ENCODE results near the gene CDH4. TPM values are rescaled to one million over a fixed set of nuclear protein-coding genes. Genes with fewer than 3 reads are reported as not detected.

CDH4 gene
- total and polyA plus RNA-seq, 11 donors, result 0.04 to 0.54 (median 0.08) TPM; not detected in 1

DNA sequence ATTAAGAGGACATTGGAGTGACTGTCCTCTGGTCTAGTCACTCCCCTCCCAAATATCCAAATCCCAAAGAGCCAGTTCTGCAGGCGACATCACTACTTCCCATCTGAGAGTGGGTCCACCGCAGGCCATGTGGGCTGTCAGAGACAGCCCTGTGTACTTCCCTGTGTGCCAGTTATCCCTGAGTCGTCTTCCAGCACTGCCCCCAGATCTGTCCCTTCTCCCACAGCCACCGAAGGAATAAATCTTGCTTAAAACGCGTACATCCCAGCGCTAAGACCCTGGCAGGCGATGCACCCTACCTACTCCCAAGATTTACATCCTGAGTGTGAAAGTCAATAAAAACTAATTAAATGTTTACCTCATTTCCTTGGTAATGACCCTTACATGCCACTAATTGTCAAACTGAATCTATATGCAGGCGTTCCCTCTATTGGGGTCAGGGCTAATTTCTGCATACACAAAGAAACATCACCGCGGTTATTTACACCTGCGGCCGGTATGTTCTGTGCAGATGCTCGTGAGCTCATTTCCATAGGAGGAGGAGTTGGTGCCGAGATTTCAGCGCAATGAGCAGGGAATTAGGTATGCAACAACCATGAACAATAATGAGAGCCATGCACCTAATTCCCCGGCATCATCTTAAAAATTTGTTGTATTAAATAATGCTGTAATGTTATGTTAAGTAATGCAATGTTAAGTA is 31.3 kb upstream of the CDH4 start:
- no peak for ATAC-seq
- 83 to 86% (median 85%) methylated on average over 17 of the region's 17 CpGs for WGBS, 4 donors
- intact Hi-C loops (cut with DNase I), result loop anchor here in 1 of 10 donors (10.0 kb wide), 1 partner anchor 366 kb away; no protein-coding TSS in a partner anchor
- H3K27ac ChIP-seq, result no peak overlapping the region
- H3K27me3 ChIP-seq, result peaks cover 0 to 35% (median 3%) of the 10 kb centered on the region in 9 donors
- H3K4me3 ChIP-seq, result no peak overlapping the region
- no peaks in the 10 kb centered on the region for H3K36me3 ChIP-seq
- no peak for DNase-seq
- no peaks in the 10 kb centered on the region for H3K9me3 ChIP-seq
- no peak for TF ChIP-seq POLR2A (IDR thresholded peaks at IDR 0.05)
- TF ChIP-seq, protein P1, sequence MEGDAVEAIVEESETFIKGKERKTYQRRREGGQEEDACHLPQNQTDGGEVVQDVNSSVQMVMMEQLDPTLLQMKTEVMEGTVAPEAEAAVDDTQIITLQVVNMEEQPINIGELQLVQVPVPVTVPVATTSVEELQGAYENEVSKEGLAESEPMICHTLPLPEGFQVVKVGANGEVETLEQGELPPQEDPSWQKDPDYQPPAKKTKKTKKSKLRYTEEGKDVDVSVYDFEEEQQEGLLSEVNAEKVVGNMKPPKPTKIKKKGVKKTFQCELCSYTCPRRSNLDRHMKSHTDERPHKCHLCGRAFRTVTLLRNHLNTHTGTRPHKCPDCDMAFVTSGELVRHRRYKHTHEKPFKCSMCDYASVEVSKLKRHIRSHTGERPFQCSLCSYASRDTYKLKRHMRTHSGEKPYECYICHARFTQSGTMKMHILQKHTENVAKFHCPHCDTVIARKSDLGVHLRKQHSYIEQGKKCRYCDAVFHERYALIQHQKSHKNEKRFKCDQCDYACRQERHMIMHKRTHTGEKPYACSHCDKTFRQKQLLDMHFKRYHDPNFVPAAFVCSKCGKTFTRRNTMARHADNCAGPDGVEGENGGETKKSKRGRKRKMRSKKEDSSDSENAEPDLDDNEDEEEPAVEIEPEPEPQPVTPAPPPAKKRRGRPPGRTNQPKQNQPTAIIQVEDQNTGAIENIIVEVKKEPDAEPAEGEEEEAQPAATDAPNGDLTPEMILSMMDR (IDR thresholded peaks at IDR 0.05), result no peak
- H3K4me1 ChIP-seq, result no peaks in the 10 kb centered on the region

DNA sequence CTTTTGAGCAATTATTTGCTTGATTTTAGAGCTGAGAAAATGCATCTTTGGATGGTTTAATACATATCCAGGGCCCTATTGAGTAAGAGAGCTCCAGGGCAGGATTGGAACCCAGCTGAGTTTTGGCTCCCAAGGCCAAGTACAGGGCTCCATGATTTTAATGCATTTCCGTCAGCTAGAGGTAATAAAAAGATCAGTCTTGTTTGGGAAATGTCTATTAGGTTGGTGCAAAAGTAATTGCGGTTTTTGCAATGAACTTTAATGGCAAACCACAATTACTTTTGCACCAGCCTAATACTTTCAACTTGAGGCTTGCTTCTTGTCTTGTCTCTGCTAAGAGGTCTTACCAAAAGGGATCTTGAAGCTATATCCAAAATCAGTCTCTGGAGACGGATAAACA is 29.4 kb upstream of the CDH4 start:
- H3K36me3 ChIP-seq, result no peaks in the 10 kb centered on the region
- 76 to 83% (median 80%) methylated on average over 3 of the region's 3 CpGs for WGBS, 4 donors
- DNase-seq (no peak), ATAC-seq (no peak)
- H3K4me1 ChIP-seq, result no peaks in the 10 kb centered on the region
- intact Hi-C loops (cut with DNase I), result loop anchor here in 1 of 10 donors (10.0 kb wide), 1 partner anchor 368 kb away; no protein-coding TSS in a partner anchor
- TF ChIP-seq, protein P1 (IDR thresholded peaks at IDR 0.05), result no peak
- TF ChIP-seq POLR2A (IDR thresholded peaks at IDR 0.05), result no peak
- no peak overlapping the region for H3K27ac ChIP-seq
- no peak overlapping the region for H3K4me3 ChIP-seq
- no peaks in the 10 kb centered on the region for H3K9me3 ChIP-seq
- peaks cover 0 to 35% (median 3%) of the 10 kb centered on the region in 9 donors for H3K27me3 ChIP-seq

DNA sequence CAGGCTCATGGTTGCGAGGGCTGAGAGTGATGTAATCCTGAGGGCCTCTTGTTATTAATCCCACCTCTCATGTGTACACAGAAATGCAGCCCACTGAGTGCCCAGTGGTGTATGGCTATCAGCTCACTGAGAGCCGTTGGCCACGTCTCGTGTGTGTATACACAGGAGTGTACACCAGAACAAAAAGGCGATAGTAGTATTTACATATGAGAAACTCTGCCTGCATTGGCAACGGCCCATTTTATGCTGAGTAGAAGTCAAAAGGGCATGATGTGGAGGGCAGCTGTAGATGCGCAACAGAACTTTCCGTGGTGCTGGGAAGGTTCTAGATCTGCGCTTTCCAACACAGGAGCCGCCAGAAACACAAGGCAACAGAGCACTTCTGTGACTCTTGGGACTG is 28.9 kb upstream of the CDH4 start:
- Histone ChIP-seq H3K36me3 (no peaks in the 10 kb centered on the region), H3K27me3 (peaks cover 0 to 35% (median 3%) of the 10 kb centered on the region in 9 donors), H3K27ac (no peak overlapping the region), H3K9me3 (no peaks in the 10 kb centered on the region), H3K4me3 (no peak overlapping the region), H3K4me1 (no peaks in the 10 kb centered on the region)
- DNase-seq, result no peak
- TF ChIP-seq, protein P1 (IDR thresholded peaks at IDR 0.05), result no peak
- no peak for TF ChIP-seq POLR2A (IDR thresholded peaks at IDR 0.05)
- ATAC-seq, result no peak
- WGBS, 4 donors, result 86 to 95% (median 90%) methylated on average over 10 of the region's 10 CpGs
- intact Hi-C loops (cut with DNase I), result loop anchor here in 1 of 10 donors (10.0 kb wide), 1 partner anchor 368 kb away; no protein-coding TSS in a partner anchor

DNA sequence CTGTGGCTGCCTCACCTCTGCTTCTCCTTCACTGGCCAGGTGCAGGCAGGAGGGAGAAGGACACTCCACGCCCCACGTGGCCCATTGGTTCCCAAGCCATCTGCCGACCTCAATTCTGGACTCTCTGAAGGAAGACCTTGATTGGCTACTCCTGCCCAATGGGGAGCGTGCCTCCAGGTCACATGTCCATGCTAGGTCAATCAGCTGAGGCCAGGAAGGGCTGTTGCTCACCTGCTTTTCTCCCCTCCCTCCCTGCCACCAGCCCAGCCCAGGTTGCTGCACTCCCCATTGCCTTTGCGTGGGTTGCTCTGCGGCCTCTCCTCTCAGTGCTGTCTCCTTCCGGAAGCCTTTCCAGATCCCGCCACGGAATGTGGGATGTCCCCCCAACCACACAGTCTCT is 21.9 kb upstream of the CDH4 start:
- TF ChIP-seq POLR2A (IDR thresholded peaks at IDR 0.05), result no peak
- TF ChIP-seq, protein P1 (IDR thresholded peaks at IDR 0.05), result no peak
- no peak overlapping the region for H3K27ac ChIP-seq
- ATAC-seq (no peak), DNase-seq (no peak)
- 88 to 92% (median 90%) methylated on average over 9 of the region's 9 CpGs for WGBS, 4 donors
- intact Hi-C loops (cut with DNase I), result loop anchor here in 1 of 10 donors (10.0 kb wide), 1 partner anchor 1175 kb away; no protein-coding TSS in a partner anchor
- H3K4me1 ChIP-seq, result peaks cover 0 to 6% (median 0%) of the 10 kb centered on the region in 12 donors
- H3K36me3 ChIP-seq, result no peaks in the 10 kb centered on the region
- H3K9me3 ChIP-seq, result peaks cover 0 to 20% (median 7%) of the 10 kb centered on the region in 12 donors
- H3K27me3 ChIP-seq, result peaks cover 0 to 14% (median 0%) of the 10 kb centered on the region in 9 donors
- no peak overlapping the region for H3K4me3 ChIP-seq
